Measurements from ENCODE around the gene KCNH8.

DNA sequence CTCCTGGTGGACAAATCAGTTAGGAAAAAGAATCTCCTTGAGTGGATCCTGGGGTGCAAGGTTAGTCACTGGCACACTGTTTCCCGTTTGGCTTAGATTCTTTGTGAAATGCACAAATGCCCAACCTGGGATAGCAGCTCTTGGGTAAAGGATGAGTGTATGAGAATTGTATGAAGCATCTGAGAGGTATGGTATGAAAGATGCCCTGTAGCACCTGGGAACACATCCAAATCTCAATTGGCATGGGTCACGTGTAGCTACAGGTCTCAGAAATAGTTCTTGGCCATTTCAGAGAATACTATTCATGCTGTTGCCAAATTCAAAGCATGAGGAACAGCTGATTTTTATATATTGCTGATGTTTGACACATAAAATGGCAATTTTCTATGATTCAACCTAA, 84.3 kb downstream of the KCNH8 start:
- TF ChIP-seq SUZ12 (IDR thresholded peaks at IDR 0.05; ENCODE audit: extremely low read depth, insufficient read depth, insufficient read length) (no peak), ZNF274 (IDR thresholded peaks at IDR 0.05; ENCODE audit: low read depth, low read length) (no peak), YY1 (IDR thresholded peaks at IDR 0.05; ENCODE audit: insufficient read depth, insufficient read length) (no peak)

Data from NT2/D1 (cell line).